Measurements from ENCODE around the gene STEAP1B. TPM values are rescaled to one million over a fixed set of nuclear protein-coding genes. Genes with fewer than 3 reads are reported as not detected.

STEAP1B gene
- total RNA-seq, 2 experiments from 2014 or later, result not detected

DNA sequence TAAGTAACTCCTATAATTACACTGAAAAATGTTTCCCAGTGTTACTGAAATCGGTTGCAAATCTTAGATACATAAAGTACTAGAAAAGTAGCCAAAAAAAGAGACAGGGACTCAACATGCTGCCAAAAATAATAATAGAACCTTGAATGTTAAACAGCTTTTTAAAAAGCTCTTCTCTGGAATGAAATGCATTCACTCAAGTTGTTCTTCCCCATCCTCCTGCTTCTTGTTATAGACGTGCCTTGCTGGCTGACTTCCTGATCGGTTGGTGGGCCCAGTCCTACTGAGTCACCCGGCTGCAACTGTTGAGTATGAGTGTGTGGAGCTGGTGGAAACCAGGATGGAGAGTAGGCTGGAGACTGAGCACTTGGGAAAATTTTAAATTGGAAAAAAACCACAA, 112.4 kb downstream of the STEAP1B start:
- no peak for ATAC-seq
- no peak for TF ChIP-seq CTCF (IDR thresholded peaks at IDR 0.05)

GRCh38 chr7:22386865-22387264, 113.1 kb downstream of the STEAP1B start:
- H3K27me3 Mint-ChIP-seq, result no peaks in the 10 kb centered on the region
- POLR2A ChIA-PET, result no interaction called here
- no peak overlapping the region for H3K27ac Mint-ChIP-seq
- no peaks in the 10 kb centered on the region for H3K4me1 Mint-ChIP-seq (ENCODE audit: low read depth)
- DNase-seq (no peak), ATAC-seq (no peak)
- no peaks in the 10 kb centered on the region for H3K36me3 Mint-ChIP-seq (ENCODE audit: low read depth)
- no peak for TF ChIP-seq CTCF (IDR thresholded peaks at IDR 0.05)
- CTCF ChIA-PET, result no interaction called here
- no peaks in the 10 kb centered on the region for H3K9me3 Mint-ChIP-seq
- H3K4me3 Mint-ChIP-seq, result no peak overlapping the region
- intact Hi-C loops (cut with micrococcal nuclease), result no loop called here

More for the DNA sequence above, 112.4 kb downstream of the STEAP1B start:
- H3K27me3 Mint-ChIP-seq, result no peaks in the 10 kb centered on the region
- POLR2A ChIA-PET, result no interaction called here
- H3K4me3 Mint-ChIP-seq, result no peak overlapping the region
- no peaks in the 10 kb centered on the region for H3K36me3 Mint-ChIP-seq (ENCODE audit: low read depth)
- no peak for DNase-seq
- no peaks in the 10 kb centered on the region for H3K9me3 Mint-ChIP-seq
- CTCF ChIA-PET, result no interaction called here
- intact Hi-C loops (cut with micrococcal nuclease), result no loop called here
- no peaks in the 10 kb centered on the region for H3K4me1 Mint-ChIP-seq (ENCODE audit: low read depth)
- no peak overlapping the region for H3K27ac Mint-ChIP-seq

DNA sequence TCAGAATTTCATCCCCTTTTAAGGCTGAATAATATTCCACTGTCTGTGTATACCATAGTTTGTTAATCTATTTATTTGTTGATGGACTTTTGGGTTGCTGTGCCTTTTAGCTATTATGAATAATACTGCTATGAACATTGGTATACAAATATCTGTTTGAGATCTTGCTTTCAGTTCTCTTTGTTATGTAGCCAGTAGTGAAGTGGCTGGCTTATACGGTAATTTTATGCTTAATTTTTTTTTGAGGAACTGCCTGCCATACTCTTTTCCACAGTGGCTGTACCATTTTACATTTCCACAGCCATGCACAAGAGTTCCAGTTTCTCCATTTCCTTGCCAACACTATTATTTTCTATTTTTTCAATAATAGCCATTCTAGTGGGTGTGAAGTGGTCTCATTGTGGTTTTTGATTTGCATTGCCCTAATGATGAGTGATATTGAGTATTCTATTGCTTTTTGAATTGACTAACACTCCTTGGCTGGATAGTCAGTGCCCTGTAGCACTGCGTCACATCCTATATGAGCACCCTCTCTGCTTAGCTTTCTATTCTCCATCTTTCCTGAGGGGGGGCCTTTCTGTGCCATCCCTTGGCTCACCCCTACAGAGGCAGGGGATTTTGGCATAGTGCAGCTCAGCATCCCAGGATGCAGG, 113.7 kb downstream of the STEAP1B start:
- CTCF ChIA-PET, result no interaction called here
- TF ChIP-seq CTCF (IDR thresholded peaks at IDR 0.05), result no peak

DNA sequence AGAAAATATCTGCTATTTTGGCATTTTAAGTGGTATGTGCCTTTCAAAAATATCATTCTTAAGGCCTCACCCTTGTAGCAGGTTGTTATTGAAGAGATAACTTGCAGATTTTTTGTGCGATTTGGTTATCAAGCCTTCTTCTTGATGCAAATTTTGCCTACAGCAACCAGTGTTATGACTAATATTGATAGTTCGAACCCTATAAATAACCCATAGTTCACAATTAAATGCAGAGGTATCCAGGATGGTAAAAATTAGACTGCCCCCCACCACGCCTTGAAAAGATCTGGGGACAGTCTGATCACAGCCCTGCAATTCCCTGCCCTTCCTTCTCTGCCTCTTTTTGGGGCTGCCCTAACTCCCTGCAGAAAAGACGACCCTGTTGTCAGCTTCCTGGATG, 114.7 kb downstream of the STEAP1B start:
- DNase-seq (no peak), ATAC-seq (no peak)
- intact Hi-C loops (cut with micrococcal nuclease), result no loop called here
- Mint-ChIP-seq H3K36me3 (ENCODE audit: low read depth) (no peaks in the 10 kb centered on the region), H3K27me3 (no peaks in the 10 kb centered on the region), H3K4me1 (ENCODE audit: low read depth) (no peaks in the 10 kb centered on the region), H3K9me3 (no peaks in the 10 kb centered on the region), H3K27ac (no peak overlapping the region), H3K4me3 (no peak overlapping the region)
- ChIA-PET POLR2A (no interaction called here), CTCF (no interaction called here)
- no peak for TF ChIP-seq CTCF (IDR thresholded peaks at IDR 0.05)

More for the DNA sequence above, 113.7 kb downstream of the STEAP1B start:
- ATAC-seq (no peak), DNase-seq (no peak)
- Mint-ChIP-seq H3K4me3 (no peak overlapping the region), H3K9me3 (no peaks in the 10 kb centered on the region), H3K27ac (no peak overlapping the region), H3K4me1 (ENCODE audit: low read depth) (no peaks in the 10 kb centered on the region), H3K36me3 (ENCODE audit: low read depth) (no peaks in the 10 kb centered on the region), H3K27me3 (no peaks in the 10 kb centered on the region)
- intact Hi-C loops (cut with micrococcal nuclease), result no loop called here
- POLR2A ChIA-PET, result no interaction called here

DNA sequence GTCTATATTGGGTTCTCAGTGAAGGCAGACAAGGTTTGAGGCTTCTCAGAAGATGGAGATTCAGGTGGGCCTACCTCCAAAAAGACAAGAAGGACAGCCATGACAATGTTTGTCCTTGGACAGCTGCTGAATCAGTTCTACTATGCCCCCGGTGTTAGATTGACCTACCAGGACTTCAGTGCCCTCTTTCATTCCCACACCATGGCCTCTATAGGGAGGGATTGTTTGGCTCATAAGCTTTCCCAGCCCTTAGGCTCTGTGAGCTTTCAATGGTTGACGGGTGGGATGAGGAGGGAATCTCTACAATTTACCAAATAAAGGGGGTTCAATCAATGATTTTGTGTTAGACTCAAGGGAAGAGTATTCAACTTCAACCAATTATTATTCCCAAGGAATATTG, 119.7 kb downstream of the STEAP1B start:
- H3K9me3 Mint-ChIP-seq, result no peaks in the 10 kb centered on the region
- no peak for TF ChIP-seq CTCF (IDR thresholded peaks at IDR 0.05)
- no peak overlapping the region for H3K27ac Mint-ChIP-seq
- H3K4me1 Mint-ChIP-seq (ENCODE audit: low read depth), result no peaks in the 10 kb centered on the region
- DNase-seq (no peak), ATAC-seq (no peak)
- no peak overlapping the region for H3K4me3 Mint-ChIP-seq
- no peaks in the 10 kb centered on the region for H3K36me3 Mint-ChIP-seq (ENCODE audit: low read depth)
- ChIA-PET POLR2A (no interaction called here), CTCF (no interaction called here)
- intact Hi-C loops (cut with micrococcal nuclease), result no loop called here
- H3K27me3 Mint-ChIP-seq, result no peaks in the 10 kb centered on the region

Measured in activated CD8-positive, alpha-beta T cell treated with anti-CD3 and anti-CD28 coated beads for 36 hours (primary cell).